H9 (cell line): ENCODE measurements around the gene MESD. TPM values are rescaled to one million over a fixed set of nuclear protein-coding genes. Genes with fewer than 3 reads are reported as not detected.

Experiments used
- DNase-seq: peaks from one replicate; pipeline ENCODE4 v3.0.0-alpha.2; 2017
- H2AFZ ChIP-seq: one replicate; pipeline ENCODE4 v1.6.1; 2013; ENCODE audit warnings: mild to moderate bottlenecking, low read length, control low read depth, moderate library complexity
- H2AK5ac ChIP-seq: 2 replicates; pipeline ENCODE4 v1.6.1; 2013; ENCODE audit warnings: low read length, control low read depth, mixed read lengths; ENCODE audit not compliant: insufficient read length
- H2BK120ac ChIP-seq: one replicate; pipeline ENCODE4 v1.6.1; 2013; ENCODE audit warnings: low read depth, mild to moderate bottlenecking, low read length, control low read depth, inconsistent platforms; ENCODE audit not compliant: poor library complexity, severe bottlenecking
- H2BK12ac ChIP-seq: 2 replicates; pipeline ENCODE4 v1.6.1; 2013; ENCODE audit warnings: low read length, control low read depth, mixed read lengths, low read depth; ENCODE audit not compliant: insufficient read length
- H2BK15ac ChIP-seq: 2 replicates; pipeline ENCODE4 v1.6.1; 2013; ENCODE audit warnings: low read depth, low read length, control low read depth
- H2BK20ac ChIP-seq: one replicate; pipeline ENCODE4 v1.6.1; 2013; ENCODE audit warnings: low read depth, mild to moderate bottlenecking, low read length, control low read depth, inconsistent platforms; ENCODE audit not compliant: poor library complexity, severe bottlenecking
- H2BK5ac ChIP-seq: 2 replicates; pipeline ENCODE4 v1.6.1; 2013; ENCODE audit warnings: low read length, control low read depth, mixed read lengths; ENCODE audit not compliant: insufficient read length
- H3K14ac ChIP-seq: 2 replicates; pipeline ENCODE4 v1.6.1; 2013; ENCODE audit warnings: low read length, control low read depth; ENCODE audit not compliant: insufficient read depth
- H3K18ac ChIP-seq: 2 replicates; pipeline ENCODE4 v1.6.1; 2013; ENCODE audit warnings: low read depth, mild to moderate bottlenecking, mixed read lengths, low read length, control low read depth; ENCODE audit not compliant: insufficient read length
- H3K23ac ChIP-seq: 2 replicates; pipeline ENCODE4 v1.6.1; 2013; ENCODE audit warnings: low read length, control low read depth, mixed read lengths, low read depth; ENCODE audit not compliant: insufficient read length
- H3K23me2 ChIP-seq: 2 replicates; pipeline ENCODE4 v1.6.1; 2013; ENCODE audit warnings: low read depth, mild to moderate bottlenecking, mixed read lengths, low read length, control low read depth; ENCODE audit not compliant: insufficient read length, poor library complexity, severe bottlenecking
- H3K27ac ChIP-seq: 2 replicates; pipeline ENCODE4 v1.5.1; 2013; ENCODE audit warnings: low read length, control low read depth, mixed read lengths, low read depth; ENCODE audit not compliant: insufficient read length
- H3K27me3 ChIP-seq: 2 replicates; pipeline ENCODE4 v1.6.1; 2013; ENCODE audit warnings: low read length, control low read depth, inconsistent platforms; ENCODE audit not compliant: insufficient read depth
- H3K4ac ChIP-seq: 2 replicates; pipeline ENCODE4 v1.6.1; 2013; ENCODE audit warnings: low read depth, mild to moderate bottlenecking, control low read depth, inconsistent platforms, low read length, moderate library complexity
- H3K4me1 ChIP-seq: 2 replicates; pipeline ENCODE4 v1.6.1; 2013; ENCODE audit warnings: low read length, control low read depth, inconsistent platforms; ENCODE audit not compliant: insufficient read depth
- H3K4me2 ChIP-seq: 2 replicates; pipeline ENCODE4 v1.6.1; 2013; ENCODE audit warnings: low read length, control low read depth, mixed read lengths; ENCODE audit not compliant: insufficient read length, insufficient read depth
- H3K56ac ChIP-seq: 2 replicates; pipeline ENCODE4 v1.6.1; 2013; ENCODE audit warnings: low read depth, mild to moderate bottlenecking, mixed read lengths, low read length, control low read depth; ENCODE audit not compliant: insufficient read length
- H3K79me1 ChIP-seq: 2 replicates; pipeline ENCODE4 v1.6.1; 2013; ENCODE audit warnings: low read depth, mild to moderate bottlenecking, moderate library complexity, low read length, control low read depth, inconsistent platforms; ENCODE audit not compliant: insufficient read depth, poor library complexity, severe bottlenecking
- H3K79me2 ChIP-seq: 2 replicates; pipeline ENCODE4 v1.6.1; 2013; ENCODE audit warnings: low read length, control low read depth, inconsistent platforms; ENCODE audit not compliant: insufficient read depth
- H3K9ac ChIP-seq: 2 replicates; pipeline ENCODE4 v1.6.1; 2013; ENCODE audit warnings: low read length, control low read depth, mixed read lengths; ENCODE audit not compliant: insufficient read length; ENCODE audit errors: extremely low read depth
- H3K9me3 ChIP-seq: one replicate; pipeline ENCODE4 v1.6.1; 2013; ENCODE audit warnings: low read depth, low read length, inconsistent platforms; ENCODE audit not compliant: control insufficient read depth
- H3T11ph ChIP-seq: one replicate; pipeline ENCODE4 v1.6.1; 2013; ENCODE audit warnings: mild to moderate bottlenecking, low read length, control low read depth, inconsistent platforms
- H4K20me1 ChIP-seq: one replicate; pipeline ENCODE4 v1.6.1; 2013; ENCODE audit not compliant: control insufficient read depth, insufficient read length, insufficient read depth
- H4K5ac ChIP-seq: 2 replicates; pipeline ENCODE4 v1.6.1; 2013; ENCODE audit warnings: low read depth, mild to moderate bottlenecking, mixed read lengths, low read length, control low read depth; ENCODE audit not compliant: insufficient read length
- H4K8ac ChIP-seq: replicated peaks from 2 replicates; pipeline ENCODE4 v1.6.1; 2013; ENCODE audit warnings: low read length, control low read depth, mixed read lengths, low read depth; ENCODE audit not compliant: insufficient read length
- H4K91ac ChIP-seq: 2 replicates; pipeline ENCODE4 v1.6.1; 2013; ENCODE audit warnings: low read depth, mild to moderate bottlenecking, moderate library complexity, mixed read lengths, low read length, control low read depth; ENCODE audit not compliant: insufficient read length
- H3K27ac Mint-ChIP-seq, 3 experiments: 2 replicates in 2 of 3; 3 replicates in 1 of 3; pipeline ENCODE4 v1.8.0; 2020 to 2021; ENCODE audit warnings: mixed read lengths in 3 of 3, mild to moderate bottlenecking in 1 of 3, moderate library complexity in 1 of 3
- H3K27me3 Mint-ChIP-seq: 2 replicates; pipeline ENCODE4 v1.8.0; 2021; ENCODE audit warnings: low read depth, mild to moderate bottlenecking, moderate library complexity, mixed read lengths
- H3K36me3 Mint-ChIP-seq, 3 experiments: 2 replicates in 2 of 3; 3 replicates in 1 of 3; pipeline ENCODE4 v1.8.0; 2020 to 2021; ENCODE audit warnings: low read depth in 3 of 3, mixed read lengths in 3 of 3; ENCODE audit not compliant: insufficient read depth in 1 of 3
- H3K4me1 Mint-ChIP-seq, 2 experiments: 2 replicates each; pipeline ENCODE4 v1.8.0; 2020; ENCODE audit warnings: mixed read lengths in 2 of 2
- H3K4me3 Mint-ChIP-seq, 2 experiments: 2 replicates in 1 of 2; 3 replicates in 1 of 2; pipeline ENCODE4 v1.8.0; 2020 to 2021; ENCODE audit warnings: mild to moderate bottlenecking in 2 of 2, mixed read lengths in 2 of 2, moderate library complexity in 1 of 2
- H3K9me3 Mint-ChIP-seq, 2 experiments: 2 replicates in 1 of 2; 3 replicates in 1 of 2; pipeline ENCODE4 v1.8.0; 2020; ENCODE audit warnings: mild to moderate bottlenecking in 2 of 2, mixed read lengths in 2 of 2, moderate library complexity in 1 of 2
- WGBS: extraction: QIAGEN DNeasy Blood & Tissue Kit; methylation state at CpG from one replicate; pipeline ENCODE4 v1.1.7; 2013; ENCODE audit warnings: missing lambda C conversion rate, low lambda C conversion rate, mixed read lengths; ENCODE audit not compliant: insufficient read length; ENCODE audit errors: extremely low coverage; 5-methylcytosine and 5-hydroxymethylcytosine counted together
- total RNA-seq: library from RNA; stranded (reverse); gene quantifications from 2 replicates; pipeline ENCODE4 v1.2.1, GENCODE V29; 2021
- TF ChIP-seq, protein P1 (sequence below): fragments of 200-600 bp; sonication (generic); conservative IDR thresholded peaks from 3 replicates; pipeline ENCODE4 v1.8.0; 2021; ENCODE audit warnings: antibody characterized with exemption, mild to moderate bottlenecking

Gene MESD
- total RNA-seq, 1 experiment from 2014 or later = 29.1 TPM

DNA sequence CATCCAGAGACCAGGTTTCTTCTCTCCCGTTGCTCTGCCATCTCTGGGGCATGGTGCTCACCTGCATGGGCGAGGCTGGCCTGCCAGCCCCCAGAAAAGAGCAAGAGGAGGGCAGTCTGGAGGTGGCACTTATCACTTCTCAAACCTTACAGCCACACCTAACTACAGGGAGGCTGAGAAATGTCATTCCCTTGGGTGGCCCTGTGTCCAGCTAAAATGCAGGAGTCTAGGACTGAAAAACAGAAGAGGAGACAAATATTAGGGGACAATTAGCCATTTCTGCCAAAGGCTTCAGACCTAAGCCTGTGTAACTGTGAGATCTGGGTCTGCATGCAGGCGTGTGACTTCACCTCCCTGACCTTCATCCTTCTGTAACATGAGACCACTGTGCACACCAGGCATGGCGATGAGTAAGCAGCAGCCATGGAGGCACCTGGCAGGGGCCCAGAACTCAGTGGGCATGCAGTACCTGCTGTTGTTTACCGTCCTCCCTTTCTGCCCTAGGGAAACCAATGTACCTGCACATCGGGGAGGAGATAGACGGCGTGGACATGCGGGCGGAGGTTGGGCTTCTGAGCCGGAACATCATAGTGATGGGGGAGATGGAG lies 83.4 kb downstream of the MESD start:
- H4K91ac ChIP-seq = no peak overlapping the region
- Mint-ChIP-seq H3K36me3 (peaks cover 3 to 5% (median 4%) of the 10 kb centered on the region in 3 experiments; a peak in 6 of 7 replicates), H3K27me3 (no peaks in the 10 kb centered on the region; the same call in none of the 2 replicates), H3K9me3 (no peaks in the 10 kb centered on the region), H3K4me3 (no peak overlapping the region), H3K27ac (0 out of 7 replicates have a peak overlapping the region, but pooled peaks of 1 of the 3 experiments have one; percentile 4), H3K4me1 (peaks cover 5 to 15% of the 10 kb centered on the region in 2 experiments)
- no peak overlapping the region for H3K56ac ChIP-seq
- no peaks in the 10 kb centered on the region for H3K4me1 ChIP-seq
- no peak overlapping the region for H3K14ac ChIP-seq
- H3K27ac ChIP-seq = no peak overlapping the region
- no peak overlapping the region for H4K5ac ChIP-seq
- H3K23ac ChIP-seq = no peak overlapping the region
- no peak overlapping the region for H2BK15ac ChIP-seq
- H3K79me2 ChIP-seq = no peaks in the 10 kb centered on the region
- no peak for DNase-seq
- no peaks in the 10 kb centered on the region for H3K27me3 ChIP-seq
- no peaks in the 10 kb centered on the region for H3K23me2 ChIP-seq
- TF ChIP-seq, protein P1, sequence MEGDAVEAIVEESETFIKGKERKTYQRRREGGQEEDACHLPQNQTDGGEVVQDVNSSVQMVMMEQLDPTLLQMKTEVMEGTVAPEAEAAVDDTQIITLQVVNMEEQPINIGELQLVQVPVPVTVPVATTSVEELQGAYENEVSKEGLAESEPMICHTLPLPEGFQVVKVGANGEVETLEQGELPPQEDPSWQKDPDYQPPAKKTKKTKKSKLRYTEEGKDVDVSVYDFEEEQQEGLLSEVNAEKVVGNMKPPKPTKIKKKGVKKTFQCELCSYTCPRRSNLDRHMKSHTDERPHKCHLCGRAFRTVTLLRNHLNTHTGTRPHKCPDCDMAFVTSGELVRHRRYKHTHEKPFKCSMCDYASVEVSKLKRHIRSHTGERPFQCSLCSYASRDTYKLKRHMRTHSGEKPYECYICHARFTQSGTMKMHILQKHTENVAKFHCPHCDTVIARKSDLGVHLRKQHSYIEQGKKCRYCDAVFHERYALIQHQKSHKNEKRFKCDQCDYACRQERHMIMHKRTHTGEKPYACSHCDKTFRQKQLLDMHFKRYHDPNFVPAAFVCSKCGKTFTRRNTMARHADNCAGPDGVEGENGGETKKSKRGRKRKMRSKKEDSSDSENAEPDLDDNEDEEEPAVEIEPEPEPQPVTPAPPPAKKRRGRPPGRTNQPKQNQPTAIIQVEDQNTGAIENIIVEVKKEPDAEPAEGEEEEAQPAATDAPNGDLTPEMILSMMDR = no peak
- H3K18ac ChIP-seq = no peak overlapping the region
- H2BK12ac ChIP-seq = no peak overlapping the region
- H3T11ph ChIP-seq = no peak overlapping the region
- H3K79me1 ChIP-seq = no peaks in the 10 kb centered on the region
- H2BK20ac ChIP-seq = no peak overlapping the region
- no peaks in the 10 kb centered on the region for H3K9me3 ChIP-seq
- H4K8ac ChIP-seq = no peak overlapping the region
- no peak overlapping the region for H2AFZ ChIP-seq
- WGBS = no CpG with 5 or more reads among the region's 11 CpGs
- H2BK120ac ChIP-seq = no peak overlapping the region
- H3K4me2 ChIP-seq = no peak overlapping the region
- no peak overlapping the region for H3K4ac ChIP-seq
- H4K20me1 ChIP-seq = no peaks in the 10 kb centered on the region
- H2AK5ac ChIP-seq = no peak overlapping the region
- H2BK5ac ChIP-seq = no peak overlapping the region
- H3K9ac ChIP-seq = no peak overlapping the region
